ENCODE data around the gene USPL1.

Gene USPL1

DNA sequence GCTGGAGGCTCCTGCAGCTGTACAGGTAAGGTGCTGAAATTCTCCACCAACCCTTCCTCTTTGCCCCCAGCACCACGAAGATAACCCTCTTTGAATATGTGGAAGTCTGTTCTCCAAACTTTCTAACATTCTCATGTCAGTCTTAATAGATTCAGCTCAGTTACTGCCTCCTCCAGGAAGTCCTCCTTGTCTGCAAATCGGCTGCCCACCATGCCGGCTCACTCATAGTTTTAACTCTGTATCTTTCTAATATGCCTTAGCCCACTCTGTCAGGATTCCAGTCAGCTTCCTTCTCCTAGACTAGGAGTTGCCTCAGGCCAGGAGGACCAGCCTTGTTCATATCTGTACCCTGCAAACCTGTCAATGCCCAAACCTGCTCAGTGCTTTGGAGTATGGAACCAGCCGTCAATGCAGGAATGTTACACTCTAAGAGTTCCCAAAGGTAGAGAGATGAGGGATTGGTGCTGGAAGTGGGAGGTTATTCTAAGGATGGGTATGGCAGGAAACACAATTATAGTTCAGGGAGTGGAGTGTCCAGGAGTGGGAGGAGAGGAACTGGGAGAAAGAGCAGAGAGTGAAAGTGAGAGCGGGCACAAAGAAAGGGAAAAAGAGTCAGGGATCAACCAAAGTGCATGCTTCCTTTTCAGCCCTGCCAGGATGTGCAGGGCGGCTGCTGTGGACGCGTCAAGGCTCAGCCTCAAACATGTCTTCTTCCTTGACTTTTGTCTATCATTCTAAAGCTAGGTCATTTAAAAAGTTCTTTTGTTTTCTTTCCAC is 79.6 kb downstream of the USPL1 start:
- DNase-seq, result no peak

DNA sequence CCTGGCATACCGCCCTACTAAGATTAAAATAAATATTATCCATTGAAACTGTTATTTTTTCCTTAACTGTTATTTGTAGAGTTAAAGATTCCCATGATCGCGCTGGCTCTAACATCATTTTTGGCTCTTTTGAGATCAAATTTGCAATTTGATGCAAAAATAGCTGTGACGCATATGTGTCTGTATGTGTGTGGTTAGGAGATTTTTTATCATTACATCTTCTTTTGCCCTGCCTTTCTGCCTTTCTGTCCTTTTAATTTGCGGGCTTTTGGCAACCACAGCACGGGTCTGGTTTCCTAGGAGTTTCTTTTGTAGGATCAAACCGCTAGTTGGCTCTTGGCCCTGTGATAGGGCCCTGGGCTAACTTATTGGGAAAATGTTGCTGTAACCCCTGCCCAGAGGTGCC is 80.3 kb downstream of the USPL1 start:
- DNase-seq, result no peak

DNA sequence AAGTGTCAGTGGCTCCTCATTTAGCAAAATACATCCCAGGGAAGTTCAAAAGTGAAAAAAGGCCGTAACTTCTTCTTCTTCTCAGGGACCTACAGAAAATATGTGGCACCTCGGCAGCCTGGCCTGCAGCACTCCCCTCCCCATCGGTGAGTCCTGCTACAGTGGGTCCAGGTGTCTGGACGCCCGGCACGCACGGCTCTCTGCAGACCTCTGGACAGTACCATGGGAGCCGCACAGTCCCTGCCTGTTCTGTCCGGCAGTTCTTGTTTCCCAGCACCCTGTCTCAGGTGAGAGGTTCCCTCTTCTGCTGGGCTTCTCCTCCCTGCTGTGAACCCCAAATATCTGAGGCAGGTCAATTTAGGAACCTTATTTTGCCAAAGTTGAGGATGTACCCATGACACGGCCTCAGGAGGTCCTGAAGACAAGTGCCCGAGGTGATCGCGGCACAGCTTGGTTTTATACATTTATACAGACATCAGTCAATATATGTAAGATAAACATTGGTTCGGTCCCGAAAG is 80.8 kb downstream of the USPL1 start:
- DNase-seq, result no peak

DNA sequence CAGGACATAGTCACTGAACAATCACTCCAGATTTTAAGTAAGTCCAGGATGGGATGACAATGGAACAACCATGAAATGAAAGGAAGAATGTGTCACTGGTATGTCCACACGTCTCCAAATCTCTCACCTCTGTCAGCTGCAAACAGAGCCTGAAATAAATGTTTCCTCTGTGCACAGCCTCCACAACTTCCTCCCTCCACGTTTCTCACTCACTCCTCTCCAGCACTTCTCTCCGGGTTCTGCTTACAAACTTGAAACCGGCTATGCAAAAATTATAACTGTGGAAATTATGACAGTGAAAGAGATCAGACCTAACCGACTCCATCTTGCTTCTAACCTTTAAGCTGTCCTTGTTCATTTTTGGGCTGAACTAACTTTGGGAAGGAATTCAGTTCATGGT is 82.6 kb downstream of the USPL1 start:
- no peak for DNase-seq

DNA sequence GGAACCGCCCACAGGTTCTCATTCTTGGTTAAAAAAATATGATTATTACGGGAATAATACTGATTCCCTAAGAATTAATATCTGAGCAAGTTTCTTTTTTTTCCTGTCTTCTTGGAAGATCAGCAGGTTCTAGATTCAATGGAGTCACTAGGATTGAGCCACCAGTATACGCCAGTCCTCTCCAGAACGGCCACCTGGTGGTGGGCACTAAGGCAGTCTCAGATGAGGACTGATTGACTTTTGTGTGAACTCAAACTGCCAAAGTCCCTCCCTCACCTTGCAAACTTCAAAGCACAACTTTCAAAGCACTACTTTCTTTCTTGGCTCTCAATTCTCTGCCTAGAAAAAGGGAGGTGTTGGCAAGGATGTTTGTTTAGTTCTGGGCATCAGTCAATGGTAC is 84.3 kb downstream of the USPL1 start:
- DNase-seq, result no peak

DNA sequence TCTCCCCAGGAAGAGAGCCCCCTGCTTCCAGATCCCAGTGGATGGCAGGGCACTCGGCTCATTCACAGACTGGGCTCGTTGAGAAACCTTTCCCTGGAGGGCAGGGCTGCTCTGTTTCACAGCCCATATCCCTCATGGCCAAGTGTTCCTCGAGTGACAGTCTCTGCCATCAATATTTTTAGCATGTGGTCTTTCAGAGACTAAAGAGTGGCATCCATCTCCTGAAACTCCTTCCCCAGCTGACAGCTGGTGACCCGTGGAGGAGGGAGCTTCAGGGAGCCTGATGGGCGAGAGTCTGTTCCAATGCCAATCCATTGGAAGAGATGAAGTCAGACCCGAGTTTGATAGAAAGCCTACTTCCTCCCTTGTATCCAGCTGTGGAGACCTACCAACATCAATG is 86.9 kb downstream of the USPL1 start:
- no peak for DNase-seq

DNA sequence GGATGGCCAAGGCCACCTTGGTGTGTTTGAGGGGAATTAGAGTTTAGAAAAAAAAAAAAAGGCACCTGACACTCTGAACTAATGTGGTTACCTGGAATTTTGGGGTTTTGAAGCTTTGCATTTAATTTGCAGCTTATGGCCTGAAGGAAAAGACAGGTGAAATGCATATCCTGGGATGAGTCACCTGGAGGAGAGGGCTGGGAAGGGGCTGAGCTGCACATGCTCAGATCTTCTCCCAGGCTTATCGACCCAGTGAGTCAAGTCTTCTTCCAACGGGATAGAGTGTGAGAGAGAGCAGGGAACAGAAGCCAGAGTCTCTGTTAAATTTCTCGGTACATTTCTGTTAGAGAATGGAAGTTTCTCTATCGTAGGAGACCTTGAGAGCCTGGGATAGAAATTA is 88.0 kb downstream of the USPL1 start:
- DNase-seq, result no peak

DNA sequence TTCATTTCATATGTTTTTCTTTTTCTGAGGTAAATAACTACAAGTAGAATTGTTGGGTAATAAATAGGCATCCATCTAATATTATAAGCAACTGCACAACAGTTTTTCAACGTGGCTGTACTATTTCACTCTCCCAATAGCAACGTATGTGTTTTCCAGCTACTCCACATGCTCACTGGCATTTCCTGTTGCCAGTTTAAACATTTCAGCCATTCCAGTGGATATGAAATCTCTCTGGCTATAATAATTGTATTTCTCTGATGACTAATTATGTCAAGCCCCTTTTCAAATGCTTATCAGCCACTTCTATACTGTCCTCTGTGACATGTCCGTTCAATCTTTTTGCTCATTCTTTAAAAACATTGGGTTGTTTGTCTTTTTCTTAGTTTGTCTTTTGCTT is 90.8 kb downstream of the USPL1 start:
- no peak for DNase-seq
